ENCODE results near the gene SUPT16H.
"Not testable (repeated sequence)": the region's sequence is repeated elsewhere in the genome, so short reads cannot be mapped to it uniquely, and the experiment has no call there.

SUPT16H gene

GRCh38 chr14:21373980-21374379 is 9.8 kb downstream of the SUPT16H start:
- TF ChIP-seq CTCF (conservative IDR thresholded peaks at IDR 0.05; ENCODE audit: low read depth) = no peak
- CTCF ChIA-PET = no interaction called here
- no peak for DNase-seq (ENCODE audit: low spot score)
- POLR2A ChIA-PET (ENCODE audit: low non-redundant PET) = no interaction called here
- H3K27ac ChIP-seq = no peak overlapping the region

GRCh38 chr14:21372814-21373213 is 11.0 kb downstream of the SUPT16H start:
- CTCF ChIA-PET = interaction anchor here (0.8 kb wide), 1 partner anchor 997 kb away, joined by 3 read pairs; no protein-coding TSS in a partner anchor
- DNase-seq (ENCODE audit: low spot score); H3K27ac ChIP-seq; POLR2A ChIA-PET (ENCODE audit: low non-redundant PET): not testable (repeated sequence)

- ChIA-PET POLR2A (ENCODE audit: low non-redundant PET) (no interaction called here), CTCF (no interaction called here)
- TF ChIP-seq CTCF (conservative IDR thresholded peaks at IDR 0.05; ENCODE audit: low read depth) = no peak
- H3K27ac ChIP-seq = no peak overlapping the region
- DNase-seq (ENCODE audit: low spot score) = no peak
Measured at GRCh38 chr14:21369949-21370679, 13.7 kb downstream of the SUPT16H start.

- no peak overlapping the region for H3K27ac ChIP-seq
- ChIA-PET POLR2A (ENCODE audit: low non-redundant PET) (no interaction called here), CTCF (interaction anchor here (0.5 kb wide), 1 partner anchor 112 kb away, joined by 4 read pairs; no protein-coding TSS in a partner anchor)
- TF ChIP-seq CTCF (conservative IDR thresholded peaks at IDR 0.05; ENCODE audit: low read depth) = no peak
- DNase-seq (ENCODE audit: low spot score) = no peak
Measured at GRCh38 chr14:21367582-21368144, 16.2 kb downstream of the SUPT16H start.

GRCh38 chr14:21356511-21356910 is 27.3 kb downstream of the SUPT16H start:
- ChIA-PET CTCF (no interaction called here), POLR2A (ENCODE audit: low non-redundant PET) (no interaction called here)
- TF ChIP-seq CTCF (conservative IDR thresholded peaks at IDR 0.05; ENCODE audit: low read depth) = no peak
- H3K27ac ChIP-seq = no peak overlapping the region
- DNase-seq (ENCODE audit: low spot score) = no peak

GRCh38 chr14:21352587-21352986 is 31.2 kb downstream of the SUPT16H start:
- H3K27ac ChIP-seq = no peak overlapping the region
- CTCF ChIA-PET = interaction anchor here (0.7 kb wide), 1 partner anchor 68 kb away, joined by 3 read pairs; no protein-coding TSS in a partner anchor
- DNase-seq (ENCODE audit: low spot score) = no peak
- no peak for TF ChIP-seq CTCF (conservative IDR thresholded peaks at IDR 0.05; ENCODE audit: low read depth)
- POLR2A ChIA-PET (ENCODE audit: low non-redundant PET) = no interaction called here

GRCh38 chr14:21350539-21350938 is 33.3 kb downstream of the SUPT16H start:
- no peak overlapping the region for H3K27ac ChIP-seq
- no peak for TF ChIP-seq CTCF (conservative IDR thresholded peaks at IDR 0.05; ENCODE audit: low read depth)
- CTCF ChIA-PET = no interaction called here
- POLR2A ChIA-PET (ENCODE audit: low non-redundant PET) = no interaction called here
- DNase-seq (ENCODE audit: low spot score) = no peak

All from RWPE1 (cell line).